ENCODE measurements around the gene NRBP1.
A peak's percentile ranks its signal among the peaks of the same experiment; 100 is the strongest.

The NRBP1 gene

GRCh38 chr2:27428213-27428977 lies at the start of gene NRBP1:
TSS of gene NRBP1 (plus strand) at chr2:27428631. CDS start at chr2:27433274, 4,643 bp downstream.
- peak; percentile 58 for DNase-seq (ENCODE audit: low read depth)

- no peak for DNase-seq (ENCODE audit: low read depth)
Observed at GRCh38 chr2:27378809-27379290, 49.6 kb upstream of the NRBP1 start.

GRCh38 chr2:27379383-27379835 lies 49.0 kb upstream of the NRBP1 start:
- DNase-seq (ENCODE audit: low read depth) = no peak

- DNase-seq (ENCODE audit: low read depth) = no peak
Observed at GRCh38 chr2:27379836-27380625, 48.4 kb upstream of the NRBP1 start.

- peak; percentile 86 for DNase-seq (ENCODE audit: low read depth)
Observed at GRCh38 chr2:27380626-27381545, 47.5 kb upstream of the NRBP1 start, which contains the start of gene ZNF513. TSS of gene ZNF513 (minus strand) at chr2:27380734. CDS start at chr2:27380526, 208 bp downstream.

- no peak for DNase-seq (ENCODE audit: low read depth)
Observed at GRCh38 chr2:27381577-27382181, 46.8 kb upstream of the NRBP1 start.

- DNase-seq (ENCODE audit: low read depth) = no peak
Observed at GRCh38 chr2:27390822-27391679, 37.4 kb upstream of the NRBP1 start.

- no peak for DNase-seq (ENCODE audit: low read depth)
Observed at GRCh38 chr2:27393225-27393624, 35.2 kb upstream of the NRBP1 start.

- no peak for DNase-seq (ENCODE audit: low read depth)
Observed at GRCh38 chr2:27398962-27399361, 29.5 kb upstream of the NRBP1 start.

GRCh38 chr2:27400348-27401135 lies 27.9 kb upstream of the NRBP1 start:
- DNase-seq (ENCODE audit: low read depth) = no peak

GRCh38 chr2:27407798-27408491 lies 20.5 kb upstream of the NRBP1 start:
- DNase-seq (ENCODE audit: low read depth) = peak; percentile 52

GRCh38 chr2:27408601-27409320 lies 19.7 kb upstream of the NRBP1 start:
- no peak for DNase-seq (ENCODE audit: low read depth)

- DNase-seq (ENCODE audit: low read depth) = peak; percentile 87
Observed at GRCh38 chr2:27409321-27410073, 18.9 kb upstream of the NRBP1 start, which contains the start of gene PPM1G. TSS of gene PPM1G (minus strand) at chr2:27409591. CDS start at chr2:27409422, 169 bp downstream.

- DNase-seq (ENCODE audit: low read depth) = no peak
Observed at GRCh38 chr2:27412419-27413152, 15.8 kb upstream of the NRBP1 start.

GRCh38 chr2:27416151-27416550 lies 12.3 kb upstream of the NRBP1 start:
- DNase-seq (ENCODE audit: low read depth) = no peak

GRCh38 chr2:27420996-27421395 lies 7.4 kb upstream of the NRBP1 start:
- no peak for DNase-seq (ENCODE audit: low read depth)
